GM21619 (cell line): ENCODE results near the gene CCL5.

Source experiments
- ATAC-seq: cut with Tn5 transposase; IDR thresholded peaks from one replicate; pipeline ENCODE4 v1.9.1; 2021; ENCODE audit not compliant: unreplicated experiment

CCL5 gene

GRCh38 chr17:35868737-35869136, 11.4 kb downstream of the CCL5 start, which contains the start of gene HEATR9:
Gene HEATR9 (minus strand): TSS chr17:35868891. CDS start chr17:35868742, 149 bp downstream.
- ATAC-seq: no peak

- ATAC-seq: no peak
Measured at GRCh38 chr17:35867574-35867973, 12.6 kb downstream of the CCL5 start.

- ATAC-seq: no peak
Measured at GRCh38 chr17:35866341-35866950, 13.7 kb downstream of the CCL5 start.

GRCh38 chr17:35865412-35866340, 14.5 kb downstream of the CCL5 start:
- no peak for ATAC-seq

- no peak for ATAC-seq
Measured at GRCh38 chr17:35864853-35865252, 15.3 kb downstream of the CCL5 start.

DNA sequence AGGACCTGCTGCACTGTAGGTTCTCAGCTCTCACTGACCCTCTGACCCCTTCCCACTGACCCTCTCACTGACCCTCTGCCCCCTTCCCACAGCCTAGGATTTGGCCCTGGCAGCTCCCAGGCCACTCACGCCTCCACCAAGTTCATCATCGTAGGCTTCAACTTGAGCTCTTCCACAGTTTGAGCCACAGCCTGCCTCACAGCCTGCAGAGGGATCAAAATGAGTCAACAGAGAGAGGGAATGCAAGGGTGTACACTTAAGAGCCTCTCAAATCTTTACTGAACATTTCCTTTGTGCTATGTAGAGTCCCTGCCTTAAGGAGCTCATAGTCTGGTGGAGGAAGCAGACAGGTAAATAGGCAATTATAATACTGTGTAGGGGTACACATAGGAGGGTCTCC, 23.6 kb downstream of the CCL5 start:
- ATAC-seq: no peak

GRCh38 chr17:35855965-35856364, 24.2 kb downstream of the CCL5 start:
- ATAC-seq: no peak

- ATAC-seq: no peak
Measured at GRCh38 chr17:35849469-35850348, 30.5 kb downstream of the CCL5 start.

DNA sequence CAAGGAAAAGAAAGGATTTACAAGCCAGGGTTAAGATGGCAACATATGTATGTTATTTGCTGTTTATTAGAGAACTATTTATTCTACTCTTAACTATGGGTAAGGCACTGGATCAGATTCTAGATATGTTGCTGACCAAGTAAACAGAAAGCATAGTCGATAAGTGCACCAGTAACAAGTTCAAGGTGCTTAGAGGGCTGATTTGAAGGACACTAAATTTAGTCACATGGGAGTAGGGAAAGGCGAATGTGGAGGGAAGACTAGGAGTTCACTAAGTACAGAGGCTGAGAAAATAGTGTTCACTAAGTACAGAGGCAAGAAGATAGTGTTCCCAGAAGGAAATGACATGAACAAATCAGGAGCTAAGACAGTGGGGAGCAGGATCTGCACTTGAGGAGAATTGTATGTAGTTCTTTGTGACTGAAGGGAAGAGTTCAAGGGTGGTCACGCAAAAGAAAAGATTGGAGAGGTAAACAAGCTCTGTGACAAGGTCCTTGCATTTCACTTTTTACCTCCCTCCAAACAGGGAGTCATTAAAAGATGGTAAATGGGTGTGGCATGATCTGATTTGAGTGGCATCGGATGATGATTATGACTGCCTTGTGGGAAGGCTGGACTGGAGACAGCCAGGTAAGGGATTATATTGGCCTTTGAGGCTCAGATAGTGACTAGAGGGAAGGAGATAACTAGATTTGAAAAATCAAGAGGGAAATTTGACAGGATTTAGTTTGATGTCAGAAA, 32.4 kb downstream of the CCL5 start:
- ATAC-seq: no peak

- ATAC-seq: no peak
Measured at GRCh38 chr17:35847006-35847405, 33.2 kb downstream of the CCL5 start.

GRCh38 chr17:35846055-35846809, 33.9 kb downstream of the CCL5 start:
- ATAC-seq: no peak

DNA sequence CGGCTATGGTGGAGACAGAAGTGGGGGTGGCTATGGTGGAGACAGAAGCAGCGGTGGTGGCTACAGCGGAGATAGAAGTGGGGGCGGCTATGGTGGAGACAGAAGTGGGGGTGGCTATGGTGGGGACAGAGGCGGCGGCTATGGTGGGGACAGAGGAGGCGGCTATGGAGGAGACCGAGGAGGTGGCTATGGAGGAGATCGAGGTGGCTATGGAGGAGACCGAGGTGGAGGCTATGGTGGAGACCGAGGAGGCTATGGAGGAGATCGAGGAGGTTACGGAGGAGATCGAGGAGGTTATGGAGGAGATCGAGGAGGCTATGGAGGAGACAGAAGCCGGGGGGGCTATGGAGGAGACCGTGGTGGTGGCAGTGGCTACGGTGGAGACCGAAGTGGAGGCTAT, 35.6 kb downstream of the CCL5 start:
- no peak for ATAC-seq

DNA sequence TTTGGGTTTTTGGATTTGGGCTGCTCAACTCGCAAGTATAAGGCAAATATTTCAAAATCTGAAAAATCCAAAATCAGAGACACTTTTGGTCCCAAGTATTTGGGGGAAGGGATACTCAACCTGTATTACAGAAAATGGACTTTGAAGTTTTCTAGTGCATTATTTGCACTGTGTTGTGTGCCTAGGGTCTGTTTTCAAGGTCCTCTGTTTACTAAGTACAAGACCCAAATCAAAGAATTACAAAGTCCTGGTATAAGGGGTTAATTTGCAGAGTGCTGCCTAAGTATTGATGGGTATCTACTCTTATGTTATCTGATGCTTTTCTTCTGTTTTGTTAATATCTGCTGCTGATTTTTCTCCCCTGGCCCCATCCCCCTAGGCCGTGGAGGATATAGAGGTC, 36.5 kb downstream of the CCL5 start:
- ATAC-seq: no peak

GRCh38 chr17:35842239-35842638, 37.9 kb downstream of the CCL5 start:
- ATAC-seq: no peak

GRCh38 chr17:35841505-35841904, 38.7 kb downstream of the CCL5 start:
- no peak for ATAC-seq

DNA sequence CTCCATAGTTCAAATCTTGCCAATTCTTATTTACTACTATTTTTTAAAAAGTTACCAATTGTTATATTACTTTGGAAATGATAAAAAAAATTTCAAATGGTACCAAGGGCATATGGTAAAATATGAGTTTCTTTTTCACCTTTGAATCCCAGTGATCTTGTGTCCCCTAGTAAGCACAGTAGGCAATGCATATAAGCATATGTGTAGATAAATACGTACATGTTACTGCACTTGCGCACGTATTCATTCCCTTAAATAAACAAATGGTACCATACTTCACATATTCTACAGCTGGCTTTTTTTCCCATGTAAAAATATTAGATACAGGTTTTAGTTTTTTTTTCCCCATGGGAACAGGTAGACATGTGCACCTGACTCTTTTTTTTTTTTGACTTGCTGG, 39.1 kb downstream of the CCL5 start:
- no peak for ATAC-seq

DNA sequence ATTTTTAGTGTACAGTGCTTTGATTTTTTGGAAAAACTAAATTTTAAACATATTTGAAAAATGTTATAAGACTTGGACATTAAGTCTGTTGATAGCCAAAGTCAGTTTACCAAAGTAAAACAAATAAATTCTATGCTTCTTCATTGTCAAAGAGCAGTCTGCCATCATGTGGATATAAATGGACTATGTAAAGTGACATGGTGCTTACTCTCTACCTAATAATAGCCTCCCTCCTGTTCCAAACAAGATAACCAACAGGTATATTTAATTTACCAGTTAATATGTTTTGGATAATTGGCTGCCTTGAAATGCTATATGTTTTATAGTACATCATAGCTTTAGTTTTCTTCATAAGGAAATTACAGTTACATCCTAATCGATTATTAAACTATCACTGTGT, 55.0 kb downstream of the CCL5 start:
- no peak for ATAC-seq
